Adrenal gland (tissue), 5 donors: ENCODE data around the gene GPR83.

ENCODE experiments used
- POLR2A ChIP-seq, 2 donors: fragments of 450-650 bp; IDR thresholded peaks; one replicate each; pipeline ENCODE4 v1.6.1; 2017; ENCODE audit warnings: antibody characterized with exemption in 2 of 2, mild to moderate bottlenecking in 2 of 2, moderate library complexity in 1 of 2
- TF ChIP-seq, protein P1 (sequence below), 6 experiments: fragments of 450-650 bp in 4 of 6; fragments of 200-600 bp in 2 of 6; sonication (generic) in 1 of 6; IDR thresholded peaks; 1 replicate in 5 of 6; 2 replicates in 1 of 6; pipeline versions ENCODE4 v1.5.1 to v1.8.0; 2016 to 2021; ENCODE audit warnings: antibody characterized with exemption in 6 of 6, mild to moderate bottlenecking in 2 of 6, moderate library complexity in 1 of 6
- donor health status: DM: no; HTN: no; CAD: no.

DNA sequence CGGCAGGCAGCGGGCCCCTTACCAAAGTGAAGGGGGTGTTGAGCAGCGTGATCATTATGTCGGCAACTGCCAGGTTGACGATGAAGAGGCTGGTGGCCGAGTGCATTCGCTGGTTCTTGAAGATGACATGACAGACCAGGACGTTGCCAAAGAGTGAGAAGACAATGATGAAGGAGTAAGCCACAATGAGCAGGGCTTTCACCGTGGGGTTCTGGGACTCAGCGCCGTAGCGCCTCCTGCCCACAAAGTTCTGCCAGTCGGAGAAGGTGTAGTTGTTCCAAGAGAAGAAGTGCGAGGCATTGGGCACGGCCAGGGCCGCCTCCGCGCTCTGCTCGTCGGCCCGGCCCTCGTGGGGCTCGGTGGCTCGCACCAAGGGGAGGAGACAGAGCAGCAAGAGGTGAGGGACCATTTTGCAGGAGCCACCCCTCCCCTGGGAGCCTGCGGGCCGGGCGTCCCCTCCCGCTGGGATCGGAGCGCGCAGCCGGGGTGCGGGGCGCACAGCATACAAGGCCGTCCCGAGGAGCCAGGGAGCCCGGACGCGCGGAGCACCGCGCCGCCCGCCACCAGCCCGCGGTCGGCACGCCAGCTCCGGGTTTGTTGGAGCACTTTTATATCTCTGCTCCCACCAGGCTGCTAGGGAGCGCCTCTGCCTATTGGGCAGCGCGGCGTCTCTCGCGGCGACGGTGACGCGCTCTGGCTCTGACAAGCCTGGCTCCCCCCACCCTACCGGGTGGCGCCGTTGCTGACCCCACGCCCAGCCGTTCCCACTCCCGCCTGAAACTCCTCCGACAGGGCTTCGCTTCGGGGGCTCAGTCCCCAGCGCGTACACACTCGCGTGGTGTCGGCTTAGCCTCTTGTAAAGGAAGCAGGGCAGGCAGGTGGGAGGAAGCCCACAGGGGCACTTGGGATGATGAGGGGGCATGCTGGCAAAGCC lies at the start of gene GPR83:
- TF ChIP-seq POLR2A (IDR thresholded peaks at IDR 0.05), result no peak
- TF ChIP-seq, protein P1, sequence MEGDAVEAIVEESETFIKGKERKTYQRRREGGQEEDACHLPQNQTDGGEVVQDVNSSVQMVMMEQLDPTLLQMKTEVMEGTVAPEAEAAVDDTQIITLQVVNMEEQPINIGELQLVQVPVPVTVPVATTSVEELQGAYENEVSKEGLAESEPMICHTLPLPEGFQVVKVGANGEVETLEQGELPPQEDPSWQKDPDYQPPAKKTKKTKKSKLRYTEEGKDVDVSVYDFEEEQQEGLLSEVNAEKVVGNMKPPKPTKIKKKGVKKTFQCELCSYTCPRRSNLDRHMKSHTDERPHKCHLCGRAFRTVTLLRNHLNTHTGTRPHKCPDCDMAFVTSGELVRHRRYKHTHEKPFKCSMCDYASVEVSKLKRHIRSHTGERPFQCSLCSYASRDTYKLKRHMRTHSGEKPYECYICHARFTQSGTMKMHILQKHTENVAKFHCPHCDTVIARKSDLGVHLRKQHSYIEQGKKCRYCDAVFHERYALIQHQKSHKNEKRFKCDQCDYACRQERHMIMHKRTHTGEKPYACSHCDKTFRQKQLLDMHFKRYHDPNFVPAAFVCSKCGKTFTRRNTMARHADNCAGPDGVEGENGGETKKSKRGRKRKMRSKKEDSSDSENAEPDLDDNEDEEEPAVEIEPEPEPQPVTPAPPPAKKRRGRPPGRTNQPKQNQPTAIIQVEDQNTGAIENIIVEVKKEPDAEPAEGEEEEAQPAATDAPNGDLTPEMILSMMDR (IDR thresholded peaks at IDR 0.05), result no peak
